ENCODE measurements around the gene OGFOD3.
"Not testable (repeated sequence)": the region's sequence is repeated elsewhere in the genome, so short reads cannot be mapped to it uniquely, and the experiment has no call there.

Gene OGFOD3

GRCh38 chr17:82432017-82432416, 13.6 kb upstream of the OGFOD3 start:
- no peak for DNase-seq

GRCh38 chr17:82429824-82430223, 11.4 kb upstream of the OGFOD3 start:
- DNase-seq = no peak

DNA sequence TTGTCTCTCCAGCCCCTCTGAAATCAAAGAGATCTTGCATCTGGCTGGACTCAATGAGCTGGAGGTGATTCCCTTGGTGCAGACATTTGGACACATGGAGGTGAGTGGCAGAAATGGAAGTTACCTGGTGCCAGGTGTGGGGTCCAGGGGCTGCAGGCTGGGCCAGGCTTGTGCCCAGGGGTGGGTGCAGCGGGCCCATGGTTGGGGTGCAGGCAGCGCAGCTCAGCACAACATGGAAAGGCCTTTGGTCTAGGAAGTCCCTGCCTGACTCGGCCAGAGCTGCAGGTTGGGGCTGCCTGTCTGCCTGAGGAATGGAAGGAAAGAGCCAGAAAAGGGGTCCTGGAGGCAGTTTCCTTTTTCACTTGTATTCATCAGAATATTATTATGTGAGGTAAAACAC, 10.2 kb upstream of the OGFOD3 start:
- DNase-seq = no peak

DNA sequence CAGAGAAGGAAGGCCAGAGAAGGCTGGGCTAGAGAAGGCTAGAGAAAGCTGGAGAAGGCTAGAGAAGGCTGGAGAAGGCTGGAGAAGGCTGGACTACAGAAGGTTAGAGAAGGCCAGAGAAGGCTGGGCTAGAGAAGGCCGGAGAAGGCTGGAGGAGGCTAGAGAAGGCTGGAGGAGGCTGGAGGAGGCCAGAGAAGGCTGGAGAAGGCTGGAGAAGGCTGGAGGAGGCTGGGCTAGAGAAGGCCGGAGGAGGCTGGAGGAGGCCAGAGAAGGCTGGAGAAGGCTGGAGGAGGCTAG, 6.4 kb upstream of the OGFOD3 start:
- no peak for DNase-seq

DNA sequence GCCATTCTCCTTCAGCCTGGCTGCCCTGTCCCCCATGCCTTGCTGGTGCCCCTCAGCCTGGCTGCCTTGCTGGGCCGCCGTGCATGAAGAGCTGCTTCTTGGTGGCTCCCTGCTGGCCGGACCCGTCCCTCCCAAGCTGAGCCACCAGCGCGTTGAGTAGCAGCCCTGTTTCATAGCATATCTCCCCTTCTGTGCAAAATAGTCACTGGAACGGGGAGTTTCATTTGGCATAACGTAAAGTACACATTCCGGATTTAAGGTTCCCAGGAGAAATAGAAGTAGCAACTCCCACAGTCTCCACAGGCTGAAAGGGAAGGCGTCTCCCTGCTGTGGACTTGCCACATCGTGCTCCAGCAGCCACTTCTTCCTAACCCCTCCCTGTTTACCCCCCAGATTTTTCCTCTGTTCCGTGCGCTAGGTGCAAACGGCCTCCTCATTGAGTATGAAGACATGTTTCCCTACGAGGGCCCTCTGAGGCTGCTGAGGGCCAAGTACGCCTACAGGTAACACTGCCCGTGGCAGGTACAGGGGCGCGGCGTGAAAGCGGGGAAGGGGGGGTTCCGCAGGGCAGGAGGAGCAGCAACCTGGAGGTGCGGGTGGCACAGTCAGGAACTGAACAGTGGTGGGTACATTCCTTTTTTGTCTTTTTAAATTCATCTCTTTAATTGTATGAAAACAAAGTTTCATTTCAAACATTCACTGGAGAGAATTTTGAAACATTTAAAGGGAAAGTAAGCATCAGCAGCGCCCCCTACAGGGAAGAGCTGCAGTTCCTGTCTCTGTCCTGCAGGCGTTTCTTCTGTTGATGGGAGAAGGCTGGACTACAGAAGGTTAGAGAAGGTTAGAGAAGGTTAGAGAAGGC, 5.8 kb upstream of the OGFOD3 start:
- peak; percentile 75 for DNase-seq

DNA sequence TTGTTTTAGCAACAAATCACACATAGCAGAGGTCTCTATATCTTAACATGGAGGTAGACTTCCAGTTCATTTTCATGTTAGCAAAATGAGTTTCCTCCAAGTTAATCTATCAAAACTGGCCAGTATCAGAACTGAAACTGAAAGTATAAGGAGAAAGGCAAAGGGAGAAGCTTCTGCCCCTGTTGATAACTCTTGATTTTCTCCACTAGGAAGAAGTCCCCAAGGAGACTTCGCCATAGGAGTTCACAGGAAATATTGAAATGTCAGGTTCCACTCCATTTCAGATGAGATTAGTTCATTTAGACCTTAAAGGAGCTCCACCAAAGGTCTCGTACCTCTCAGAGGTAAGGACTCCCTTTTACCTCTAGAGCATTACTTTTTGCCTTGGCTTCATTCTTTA, 1.2 kb upstream of the OGFOD3 start:
- DNase-seq = no peak

DNA sequence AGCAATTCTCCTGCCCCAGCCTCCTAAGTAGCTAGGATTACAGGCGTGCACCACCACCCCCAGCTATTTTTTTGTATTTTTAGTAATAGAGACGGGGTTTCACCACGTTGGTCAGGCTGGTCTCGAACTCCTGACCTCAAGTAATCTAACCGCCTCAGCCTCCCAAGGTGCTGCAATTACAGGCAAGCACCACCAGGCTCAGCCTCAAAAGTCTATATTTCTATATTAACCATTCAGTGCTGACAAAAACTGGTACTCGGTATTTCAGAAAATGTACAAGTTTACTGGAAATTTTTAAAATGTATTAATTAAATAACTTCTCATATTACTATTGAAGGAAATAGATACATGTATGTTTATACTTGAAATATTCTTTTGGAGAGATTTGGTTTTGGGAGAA, 1.6 kb downstream of the OGFOD3 start:
- no peak for DNase-seq

DNA sequence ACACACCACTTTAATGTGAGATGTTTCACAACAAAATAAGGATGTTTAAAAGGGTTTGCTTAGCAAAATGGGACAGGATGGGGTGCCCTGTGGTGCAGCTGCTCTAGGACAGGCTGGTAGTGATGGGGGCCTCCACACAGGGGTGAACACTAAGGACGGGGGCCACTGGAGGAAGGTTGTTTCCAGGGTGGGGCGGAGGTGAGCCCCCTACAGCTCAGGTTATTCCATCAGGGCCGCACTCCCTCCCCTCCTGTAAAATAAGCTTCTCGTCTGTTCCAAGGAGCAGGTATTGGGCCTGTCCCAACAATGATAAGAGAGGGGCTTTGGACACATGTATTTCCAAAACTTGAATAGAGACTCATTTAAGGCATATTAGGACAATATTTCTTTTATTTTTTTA, 2.1 kb downstream of the OGFOD3 start:
- DNase-seq = no peak

DNA sequence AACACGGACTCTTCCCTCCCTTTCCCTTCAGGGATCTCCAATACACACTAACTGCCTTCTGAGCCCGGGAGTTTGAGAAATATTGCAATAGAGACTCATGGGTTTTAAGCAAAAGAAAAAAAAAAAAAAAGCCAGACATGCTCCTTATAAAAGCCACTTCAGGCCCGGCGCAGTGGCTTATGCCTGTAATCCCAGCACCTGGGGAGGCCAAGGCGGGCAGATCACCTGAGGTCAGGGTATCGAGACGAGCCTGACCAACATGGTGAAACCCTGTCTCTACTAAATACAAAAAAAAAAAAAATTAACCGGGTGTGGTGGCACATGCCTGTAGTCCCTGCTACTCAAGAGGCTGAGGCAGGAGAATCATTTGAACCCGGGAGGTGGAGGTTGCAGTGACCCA, 2.6 kb downstream of the OGFOD3 start:
- no peak for DNase-seq

DNA sequence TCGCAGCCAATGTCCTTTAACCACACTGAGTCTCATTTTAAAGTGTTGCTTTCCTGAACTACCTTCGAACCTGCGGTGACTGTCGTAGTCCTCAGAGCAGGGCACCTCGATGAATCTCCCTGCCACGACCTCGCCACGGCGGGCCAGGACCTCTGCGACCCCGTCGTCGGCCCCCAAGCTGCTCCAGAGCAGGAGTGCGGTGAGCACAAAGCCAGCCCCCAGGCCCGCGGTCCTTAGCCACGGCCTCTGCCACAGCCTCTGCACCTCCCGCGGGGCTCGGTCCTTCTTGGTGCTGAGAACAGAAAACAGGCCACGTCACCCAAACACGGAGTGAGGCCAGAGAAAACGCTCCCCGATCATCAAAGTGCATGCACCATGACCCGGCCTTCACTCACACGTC, 3.0 kb downstream of the OGFOD3 start:
- DNase-seq = no peak

DNA sequence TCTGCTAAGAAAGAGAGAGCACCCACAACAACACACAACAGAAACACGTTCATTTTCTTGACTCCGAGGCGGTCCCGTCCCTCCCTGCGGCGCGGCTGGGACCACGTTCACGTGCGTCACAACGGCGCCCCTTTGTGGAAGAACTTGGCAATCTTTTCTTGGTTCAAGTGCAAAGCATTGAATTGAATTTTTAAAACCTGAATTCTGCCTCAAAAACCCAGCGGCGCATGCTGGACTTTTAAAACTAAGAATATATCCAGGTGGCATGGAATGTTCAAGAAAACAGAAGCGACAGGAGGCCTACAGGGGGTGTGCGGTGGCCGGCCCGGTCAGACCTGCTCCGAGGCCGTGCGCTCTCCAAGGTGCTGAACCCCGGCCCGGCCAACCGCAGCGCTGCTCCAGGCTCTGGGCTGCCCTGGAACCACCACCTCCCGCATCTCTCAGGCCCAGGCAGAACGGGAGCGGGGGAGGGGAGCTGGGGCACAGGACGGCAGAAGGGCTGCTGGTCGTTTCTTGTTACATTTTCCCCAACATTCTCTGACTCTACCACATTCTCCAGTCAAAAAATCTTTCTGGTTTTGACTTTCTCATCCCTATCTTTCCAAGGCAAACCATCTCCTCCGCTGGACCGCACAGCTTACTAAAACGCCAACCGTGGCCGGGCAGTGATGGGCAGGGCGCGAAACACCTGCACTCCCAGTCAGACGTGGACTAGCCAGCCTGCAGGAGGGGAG, 3.7 kb downstream of the OGFOD3 start:
- peak; percentile 84 for DNase-seq

DNA sequence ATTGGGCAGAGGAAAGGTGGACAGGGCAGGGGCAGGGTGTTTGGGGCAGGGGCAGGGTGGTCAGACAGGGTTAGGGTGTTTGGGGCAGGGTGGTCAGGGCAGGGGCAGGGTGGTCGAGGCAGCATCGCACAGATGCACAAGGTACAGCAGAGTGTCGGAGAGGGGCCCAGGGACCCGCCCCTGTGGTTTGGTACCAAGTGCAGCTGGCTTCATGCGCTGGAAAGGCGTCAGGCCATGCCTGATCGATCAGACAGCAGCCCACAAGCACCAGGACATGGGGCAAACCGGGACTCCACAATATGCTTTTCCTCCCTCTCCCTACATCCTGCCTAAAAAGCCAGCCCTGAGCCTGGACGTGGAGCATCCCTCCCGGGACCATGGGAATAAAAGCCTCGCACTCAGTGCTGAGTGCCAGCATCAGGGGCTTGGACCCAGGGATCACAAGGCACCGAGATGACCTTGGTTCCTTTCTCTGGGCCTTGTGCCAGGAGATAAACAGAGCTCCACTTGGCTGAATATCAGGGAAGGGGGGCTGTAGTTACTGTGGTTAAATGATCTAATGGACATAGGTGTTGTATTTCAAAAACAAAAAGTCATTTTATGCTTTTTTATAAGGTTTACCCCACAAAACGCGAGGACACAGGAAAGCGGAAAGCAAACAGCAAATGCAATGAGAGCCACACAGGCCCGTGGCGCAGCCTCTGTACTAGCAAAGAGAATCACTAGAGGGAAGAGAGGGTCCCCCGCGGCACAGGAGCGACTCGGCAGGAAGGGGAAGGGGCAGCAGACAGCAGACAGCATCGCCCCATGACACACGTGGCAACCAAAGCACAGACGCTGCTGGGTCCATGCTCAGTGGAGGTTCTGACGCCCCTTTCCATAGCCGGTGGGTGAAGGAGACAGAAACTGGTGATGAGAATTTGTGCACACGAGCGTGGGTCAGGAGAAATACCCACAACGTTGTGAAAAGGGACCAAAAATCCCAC, 5.6 kb downstream of the OGFOD3 start:
- no peak for DNase-seq

DNA sequence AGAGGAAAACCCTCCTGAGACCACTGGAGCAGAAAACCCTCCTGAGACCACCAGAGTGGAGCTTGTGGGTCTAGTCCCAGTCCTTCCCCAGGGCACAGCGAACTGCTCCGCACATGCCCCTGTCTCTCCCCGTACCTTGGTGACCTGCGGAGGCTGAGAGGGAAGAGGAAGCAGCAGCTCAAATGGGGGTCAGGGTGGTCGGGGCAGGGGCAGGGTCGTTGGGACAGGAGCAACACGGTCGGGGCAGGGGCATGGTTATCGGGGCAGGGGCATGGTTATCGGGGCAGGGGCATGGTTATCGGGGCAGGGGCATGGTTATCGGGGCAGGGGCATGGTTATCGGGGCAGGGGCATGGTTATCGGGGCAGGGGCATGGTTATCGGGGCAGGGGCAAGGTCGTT, 6.3 kb downstream of the OGFOD3 start:
- DNase-seq = not testable (repeated sequence)

- DNase-seq = no peak
Observed at GRCh38 chr17:82411396-82412053, 6.9 kb downstream of the OGFOD3 start.

DNA sequence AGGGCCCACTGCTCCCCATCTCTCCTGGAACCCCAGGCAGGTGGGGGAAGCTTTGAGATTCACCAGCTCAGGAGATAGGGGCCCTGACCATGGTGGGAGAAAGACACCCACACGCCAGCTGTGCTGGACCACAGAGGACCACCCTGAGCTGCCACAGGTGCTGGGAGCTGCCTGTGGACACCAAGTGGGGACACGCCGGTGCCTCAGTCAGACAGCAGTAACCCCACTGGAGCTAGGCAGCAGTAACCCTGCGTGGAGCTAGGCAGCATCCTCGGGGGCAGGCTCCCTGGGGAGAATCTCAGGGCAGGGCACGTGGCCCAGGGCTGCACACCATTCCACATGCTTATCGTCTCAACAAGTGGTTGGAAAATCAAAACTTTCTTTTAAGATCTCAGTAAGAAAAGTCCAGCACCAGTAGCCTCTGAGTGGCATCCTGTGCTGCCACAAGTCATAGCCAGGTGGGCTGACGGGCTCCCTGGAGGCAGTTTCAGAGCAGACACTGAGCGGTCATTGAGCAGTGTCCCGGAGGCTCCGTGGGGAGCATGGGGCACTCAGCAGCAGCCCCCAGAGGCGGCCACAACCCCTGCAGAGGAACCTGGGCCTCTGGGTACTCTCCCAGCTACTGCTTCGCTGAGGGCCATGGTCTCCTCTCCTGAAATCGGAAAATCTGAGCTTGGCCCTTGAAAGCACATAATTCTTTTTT, 8.2 kb downstream of the OGFOD3 start:
- no peak for DNase-seq

GRCh38 chr17:82408938-82409318, 9.5 kb downstream of the OGFOD3 start:
- DNase-seq = no peak

GRCh38 chr17:82408288-82408937, 10.0 kb downstream of the OGFOD3 start:
- DNase-seq = no peak

GRCh38 chr17:82407255-82407654, 11.1 kb downstream of the OGFOD3 start:
- DNase-seq = no peak

- no peak for DNase-seq
Observed at GRCh38 chr17:82406131-82406671, 12.2 kb downstream of the OGFOD3 start.

DNA sequence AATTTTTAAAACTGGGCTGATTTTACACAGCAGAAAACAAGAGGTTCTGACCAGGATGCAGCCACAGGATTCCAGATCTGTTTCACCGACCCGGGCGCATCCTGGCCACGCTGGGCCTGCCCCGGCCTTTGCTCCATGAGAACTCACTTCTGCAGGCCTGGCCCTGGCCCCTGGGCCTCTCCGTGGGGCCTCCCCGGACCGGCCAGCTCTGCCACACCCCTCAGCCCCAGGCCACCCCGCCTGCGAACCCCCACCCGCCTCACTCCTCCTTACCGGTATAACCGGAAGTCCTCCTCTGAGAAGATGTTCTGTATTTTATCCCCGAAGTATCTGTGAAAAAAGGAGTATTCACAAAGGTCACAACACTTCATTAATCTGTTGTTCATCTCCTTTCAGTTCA, 13.3 kb downstream of the OGFOD3 start:
- DNase-seq = no peak
